GM19463 (cell line): ENCODE results near the gene INPP5A.

ENCODE experiments used
- ATAC-seq: cut with Tn5 transposase; IDR thresholded peaks from one replicate; pipeline ENCODE4 v1.9.1; 2021; ENCODE audit warnings: mild to moderate bottlenecking, moderate library complexity; ENCODE audit not compliant: unreplicated experiment

Gene INPP5A

DNA sequence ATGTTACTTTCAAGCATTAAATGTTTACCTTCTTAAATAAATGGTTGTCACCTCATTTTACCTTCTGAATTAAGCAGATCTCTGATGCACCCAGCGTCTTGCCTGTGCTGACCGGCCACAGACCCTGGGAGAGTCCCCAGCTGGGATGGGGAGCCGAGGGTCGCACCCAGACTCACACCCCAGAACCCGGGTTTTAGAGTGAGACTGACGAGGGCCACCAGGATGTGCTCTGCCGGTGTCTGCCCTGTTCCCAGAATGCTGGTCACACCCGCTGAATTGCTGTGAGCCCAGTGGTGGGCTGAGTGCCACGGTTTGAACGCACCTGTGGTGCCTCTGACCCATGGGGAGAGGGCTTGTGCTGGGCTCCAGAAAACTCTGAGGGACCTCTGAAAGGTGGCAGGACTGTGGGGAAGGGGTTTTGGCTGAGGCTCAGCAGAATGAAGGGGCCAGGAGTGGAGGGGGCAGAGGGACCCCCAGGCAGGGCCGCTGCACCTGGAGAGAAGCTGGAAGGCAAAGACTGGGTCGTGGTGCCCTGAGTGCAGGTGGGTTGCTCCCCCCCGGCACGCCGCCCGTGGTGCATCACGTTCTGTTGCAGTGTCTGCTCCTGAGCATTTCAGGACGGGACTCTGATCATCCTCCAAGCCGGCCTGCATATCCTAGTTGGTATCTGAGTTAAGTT lies 39.2 kb downstream of the INPP5A start:
- ATAC-seq: no peak

DNA sequence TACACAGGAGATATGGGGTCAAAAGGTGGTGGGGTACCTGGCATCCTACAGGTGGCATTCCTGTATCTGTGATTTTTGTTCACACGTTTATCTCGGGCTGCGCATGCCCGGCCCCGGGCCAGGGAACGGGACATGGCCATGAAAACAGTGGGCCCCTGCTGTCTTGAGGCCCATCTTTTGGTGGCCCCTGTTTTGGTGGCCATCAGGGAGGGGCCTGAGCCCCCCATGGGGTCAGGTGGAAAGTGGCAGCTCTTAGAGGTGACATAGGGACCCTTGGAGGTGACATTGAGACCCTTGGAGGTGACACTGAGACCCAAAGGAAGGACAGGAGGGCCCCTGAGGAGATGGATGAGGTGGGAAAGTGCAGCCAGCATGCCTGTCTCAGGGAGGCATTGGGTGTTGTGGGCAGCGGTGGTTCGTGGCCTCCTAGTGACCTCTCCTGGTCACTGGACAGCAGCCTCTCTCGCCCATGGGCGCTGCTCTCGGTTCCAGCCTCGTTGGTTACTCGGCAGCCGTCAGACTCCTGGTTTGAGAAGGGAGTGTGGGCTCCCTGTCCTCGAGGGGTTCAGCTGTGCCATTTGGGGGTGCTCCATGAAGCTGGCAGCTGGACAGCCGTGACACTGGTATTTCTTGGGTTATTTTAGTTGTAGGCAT lies 39.9 kb downstream of the INPP5A start:
- no peak for ATAC-seq

GRCh38 chr10:132578287-132578951 lies 40.8 kb downstream of the INPP5A start:
- no peak for ATAC-seq

- ATAC-seq: no peak
Observed at GRCh38 chr10:132579027-132579859, 41.7 kb downstream of the INPP5A start.

DNA sequence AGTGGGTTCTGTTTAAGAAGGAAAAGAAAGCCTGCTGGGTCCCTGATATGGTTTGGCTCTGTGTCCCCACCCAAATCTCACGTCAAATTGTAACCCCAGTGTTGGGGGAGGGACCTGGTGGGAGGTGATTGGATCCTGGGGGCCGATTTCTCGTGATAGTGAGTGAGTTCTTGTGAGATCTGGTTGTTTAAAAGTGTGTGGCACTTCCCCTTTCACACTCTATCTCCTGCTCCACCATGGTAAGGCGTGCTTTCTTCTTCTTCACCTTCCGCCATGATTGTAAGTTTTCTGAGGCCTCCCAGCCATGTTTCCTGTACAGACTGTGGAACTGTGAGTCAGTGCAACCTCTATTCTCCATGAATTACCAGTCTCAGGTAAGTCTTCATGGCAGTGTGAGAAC lies 42.6 kb downstream of the INPP5A start:
- ATAC-seq: no peak

DNA sequence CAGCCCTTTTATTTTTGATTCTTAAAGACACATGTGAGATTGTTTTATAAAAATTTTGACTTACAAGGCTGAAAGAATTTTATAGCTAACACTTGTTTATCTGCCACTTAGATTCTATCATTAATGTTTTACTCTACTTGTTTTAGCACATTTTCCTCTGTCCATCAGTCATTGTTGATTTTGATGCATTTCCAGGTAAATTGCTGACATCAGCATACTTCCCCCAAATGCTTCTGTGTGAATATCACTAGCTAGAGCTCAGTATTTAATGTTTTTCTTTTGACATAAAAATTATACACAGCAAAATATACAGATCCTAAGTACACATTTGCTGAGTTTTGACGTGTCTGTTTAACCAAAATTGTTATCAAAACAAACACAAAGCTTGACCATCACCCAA lies 43.0 kb downstream of the INPP5A start:
- no peak for ATAC-seq

- ATAC-seq: no peak
Observed at GRCh38 chr10:132582137-132582536, 44.5 kb downstream of the INPP5A start.

DNA sequence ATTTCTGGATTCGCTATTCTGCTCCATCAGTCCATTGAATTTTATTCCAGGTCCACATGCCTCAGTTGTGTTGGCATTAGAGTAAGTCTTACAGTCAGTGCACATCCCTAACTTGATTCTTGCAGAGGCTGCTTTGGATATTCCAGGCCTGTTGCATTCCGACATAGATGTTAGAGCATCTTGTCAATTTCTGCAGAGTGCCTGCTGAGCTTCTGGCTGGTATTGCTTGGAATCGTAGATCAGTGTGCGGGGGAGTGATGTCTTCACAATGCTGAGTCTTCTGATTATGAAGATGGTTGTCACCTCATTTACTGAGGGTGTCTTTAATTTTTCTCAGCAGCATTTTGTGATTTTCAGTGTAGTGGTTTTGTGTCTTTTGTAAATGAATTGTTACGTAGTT lies 45.2 kb downstream of the INPP5A start:
- no peak for ATAC-seq

DNA sequence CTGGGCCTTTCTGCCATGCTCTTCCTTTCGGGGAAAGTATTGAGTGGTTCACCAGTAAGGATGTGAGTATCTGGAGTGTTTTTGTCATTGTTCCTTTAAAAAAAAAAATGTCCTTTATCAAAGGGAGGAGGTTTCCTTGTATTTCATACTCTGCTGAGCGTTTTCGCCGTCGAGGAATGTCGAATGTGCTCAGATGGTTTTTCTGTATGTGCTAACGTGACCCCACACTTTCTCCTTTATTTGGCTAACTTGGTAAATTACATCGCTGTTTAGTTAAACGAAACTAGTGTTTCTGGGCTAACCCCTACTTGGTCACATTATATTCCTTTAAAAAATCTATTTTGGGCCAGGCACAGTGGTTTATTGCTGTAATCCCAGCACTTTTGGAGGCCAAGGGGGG lies 45.9 kb downstream of the INPP5A start:
- ATAC-seq: no peak

DNA sequence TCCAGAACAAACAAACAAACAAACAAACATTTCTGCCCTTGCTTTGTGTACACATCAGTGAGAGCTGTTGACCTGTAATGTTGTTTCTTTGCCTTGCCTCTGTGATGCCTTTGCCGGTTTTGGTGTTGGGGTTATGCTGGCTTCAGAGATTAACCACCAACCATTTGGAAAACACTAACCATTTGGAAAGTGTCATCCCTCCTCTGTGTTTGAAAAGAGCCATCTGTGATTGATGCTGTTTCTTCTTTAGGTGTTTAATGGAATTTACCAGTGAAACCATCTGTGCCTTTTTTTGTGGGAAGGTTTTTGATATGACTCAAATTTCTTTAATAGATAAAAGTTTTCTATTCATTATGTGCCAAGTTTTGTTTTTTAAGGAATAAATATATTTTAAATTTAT lies 46.5 kb downstream of the INPP5A start:
- no peak for ATAC-seq

- ATAC-seq: no peak
Observed at GRCh38 chr10:132585732-132586722, 48.4 kb downstream of the INPP5A start.

DNA sequence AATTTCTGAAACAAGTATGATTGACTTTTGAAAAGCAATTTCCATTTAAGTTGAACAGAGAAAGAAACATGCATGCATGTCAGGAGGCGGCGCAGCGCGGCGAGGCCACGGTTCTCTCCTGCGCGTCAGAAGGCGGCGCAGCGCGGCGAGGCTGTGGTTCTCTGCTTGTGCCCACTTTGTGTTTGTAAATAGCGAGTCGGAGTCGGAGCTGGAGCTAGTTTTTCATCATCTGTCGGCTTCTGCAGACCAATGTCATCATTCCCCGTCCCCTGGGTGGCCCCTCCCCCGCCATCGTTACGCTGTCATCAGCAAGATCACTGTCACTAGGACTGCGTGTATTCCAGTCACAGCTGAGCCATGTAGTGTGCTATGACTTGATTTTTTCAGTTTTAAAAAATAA lies 49.2 kb downstream of the INPP5A start:
- no peak for ATAC-seq

DNA sequence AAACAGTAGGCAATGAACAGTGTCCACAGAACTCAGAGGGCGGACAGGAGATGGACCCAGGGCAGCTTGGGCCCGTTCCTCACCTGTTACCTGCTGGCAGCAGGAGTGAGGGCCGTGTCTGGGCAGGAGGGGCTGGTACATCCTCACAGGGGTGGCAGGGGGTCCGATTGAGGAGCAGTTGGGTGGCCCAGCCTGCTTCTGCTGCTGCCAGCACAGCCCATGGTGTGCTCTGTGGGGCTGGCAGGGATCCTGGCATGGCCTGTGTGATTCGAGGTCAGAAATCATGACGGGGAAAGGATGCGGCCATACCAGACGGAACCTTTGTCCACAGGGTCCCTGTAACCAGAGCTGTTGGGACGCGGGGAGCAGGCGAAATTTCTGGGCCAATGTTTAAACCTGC lies 49.6 kb downstream of the INPP5A start:
- no peak for ATAC-seq

DNA sequence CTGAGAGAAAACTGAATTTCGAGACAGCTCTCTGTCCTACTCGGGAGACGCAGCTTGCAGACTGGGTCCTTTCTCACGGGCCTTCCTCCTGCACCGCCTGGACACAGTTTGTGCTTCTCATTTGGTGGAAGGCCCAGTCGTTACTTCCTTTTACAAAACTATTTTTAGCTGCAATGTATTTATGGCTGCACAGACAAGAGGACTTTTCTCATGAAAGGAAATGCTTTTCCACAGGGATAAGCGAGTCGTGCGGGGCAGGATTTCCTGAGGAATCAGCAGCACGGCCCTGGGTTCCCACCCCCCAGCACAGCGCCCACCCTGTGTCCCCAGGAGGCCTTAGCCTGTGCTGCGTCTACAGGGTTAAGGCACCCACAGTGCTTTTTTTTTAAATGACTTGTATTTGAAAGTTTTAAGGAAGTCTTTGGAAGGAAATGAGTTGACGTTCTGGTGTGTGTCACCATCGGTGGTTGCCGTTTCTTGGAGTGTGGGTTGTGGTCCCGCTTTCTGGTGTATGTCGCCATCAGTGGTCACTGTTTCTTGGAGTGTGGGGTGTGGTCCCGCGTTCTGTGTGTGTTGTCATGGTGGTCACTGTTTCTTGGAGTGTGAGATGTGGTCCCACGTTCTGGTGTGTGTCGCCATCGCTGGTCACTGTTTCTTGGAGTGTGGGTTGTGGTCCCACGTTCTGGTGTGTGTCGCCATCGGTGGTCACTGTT lies 50.9 kb downstream of the INPP5A start:
- ATAC-seq: no peak

GRCh38 chr10:132589015-132589414 lies 51.4 kb downstream of the INPP5A start:
- ATAC-seq: no peak

DNA sequence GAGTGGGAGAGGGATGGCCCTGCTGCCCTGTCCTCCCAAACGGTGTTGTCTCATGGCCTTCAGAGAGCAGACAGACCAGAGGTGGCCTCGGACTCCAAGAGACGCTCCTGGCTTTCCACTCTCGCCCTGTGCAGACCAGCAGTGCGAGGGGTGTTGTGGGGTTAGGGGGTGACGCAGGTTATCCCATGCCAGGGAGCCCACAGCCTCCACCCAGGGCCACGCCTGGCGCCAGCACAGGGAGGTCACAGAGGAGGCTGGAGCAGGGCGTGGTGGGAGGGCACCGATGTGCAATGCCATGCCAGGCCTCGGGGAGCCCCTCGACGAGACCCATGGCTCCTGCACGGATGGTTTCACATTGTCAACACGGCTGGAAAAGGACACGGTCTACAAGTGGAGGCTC lies 52.1 kb downstream of the INPP5A start:
- no peak for ATAC-seq

- ATAC-seq: no peak
Observed at GRCh38 chr10:132590094-132590751, 52.6 kb downstream of the INPP5A start.

DNA sequence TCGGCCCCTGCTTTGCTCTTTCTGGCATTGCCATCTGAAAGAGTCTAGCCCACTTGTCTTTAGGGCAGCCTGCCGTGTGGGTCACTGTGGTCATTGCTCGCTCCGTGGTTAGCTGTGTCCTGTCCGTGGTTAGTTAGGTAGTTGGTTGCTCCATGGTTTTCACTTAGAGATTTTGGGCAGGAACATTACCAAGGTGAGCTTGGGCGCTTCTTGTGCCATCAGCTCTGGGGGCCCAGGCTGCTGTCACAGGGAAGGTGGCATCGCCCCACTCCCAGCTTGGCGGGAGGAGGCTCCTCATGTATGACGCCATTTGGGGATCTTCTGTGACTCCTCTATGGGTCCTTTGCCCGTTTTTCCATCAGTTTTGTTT lies 53.1 kb downstream of the INPP5A start:
- no peak for ATAC-seq
